Measurements from ENCODE around the gene TMEM163.

DNA sequence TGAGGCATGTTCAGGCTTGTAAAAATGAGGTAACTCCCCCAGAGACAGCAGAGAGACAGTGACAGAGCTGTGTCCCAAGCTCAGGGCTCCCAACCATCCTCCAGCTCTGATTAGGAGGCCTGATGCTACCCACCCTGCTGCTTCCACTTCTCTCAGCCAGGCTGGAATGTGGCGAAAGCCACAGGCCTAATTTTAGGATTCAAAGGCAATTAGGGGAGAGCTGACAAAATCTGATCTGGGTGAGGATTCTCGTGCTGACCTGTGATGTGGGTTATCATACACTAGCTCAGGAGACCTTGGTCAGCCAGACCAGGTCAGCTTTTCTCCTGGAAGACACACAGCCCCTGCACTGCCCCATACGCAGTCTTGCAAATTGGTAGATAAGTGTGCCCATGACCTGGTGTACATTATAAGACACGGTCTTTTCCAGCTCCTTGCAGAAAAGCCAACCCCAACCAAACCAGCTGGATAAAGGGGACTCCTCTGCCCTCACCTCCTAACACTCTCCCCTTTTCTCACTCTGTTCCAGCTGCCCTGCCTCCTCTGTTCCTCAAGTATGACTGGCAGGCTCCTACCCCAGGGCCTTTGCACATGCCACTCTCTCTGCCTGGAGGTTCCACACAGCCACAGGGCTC lies 239.0 kb downstream of the TMEM163 start:
- no peak for TF ChIP-seq POLR2A (IDR thresholded peaks at IDR 0.05)
- TF ChIP-seq, protein P1, sequence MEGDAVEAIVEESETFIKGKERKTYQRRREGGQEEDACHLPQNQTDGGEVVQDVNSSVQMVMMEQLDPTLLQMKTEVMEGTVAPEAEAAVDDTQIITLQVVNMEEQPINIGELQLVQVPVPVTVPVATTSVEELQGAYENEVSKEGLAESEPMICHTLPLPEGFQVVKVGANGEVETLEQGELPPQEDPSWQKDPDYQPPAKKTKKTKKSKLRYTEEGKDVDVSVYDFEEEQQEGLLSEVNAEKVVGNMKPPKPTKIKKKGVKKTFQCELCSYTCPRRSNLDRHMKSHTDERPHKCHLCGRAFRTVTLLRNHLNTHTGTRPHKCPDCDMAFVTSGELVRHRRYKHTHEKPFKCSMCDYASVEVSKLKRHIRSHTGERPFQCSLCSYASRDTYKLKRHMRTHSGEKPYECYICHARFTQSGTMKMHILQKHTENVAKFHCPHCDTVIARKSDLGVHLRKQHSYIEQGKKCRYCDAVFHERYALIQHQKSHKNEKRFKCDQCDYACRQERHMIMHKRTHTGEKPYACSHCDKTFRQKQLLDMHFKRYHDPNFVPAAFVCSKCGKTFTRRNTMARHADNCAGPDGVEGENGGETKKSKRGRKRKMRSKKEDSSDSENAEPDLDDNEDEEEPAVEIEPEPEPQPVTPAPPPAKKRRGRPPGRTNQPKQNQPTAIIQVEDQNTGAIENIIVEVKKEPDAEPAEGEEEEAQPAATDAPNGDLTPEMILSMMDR (IDR thresholded peaks at IDR 0.05): no peak

Measured in thyroid gland (tissue), 4 donors.